Esophagus squamous epithelium (tissue), 5 donors: ENCODE data around the gene NPHP4. TPM values are rescaled to one million over a fixed set of nuclear protein-coding genes. Genes with fewer than 3 reads are reported as not detected.

Source experiments
- DNase-seq: peaks from one replicate; lab custom pipeline; 2025; lab: John Stamatoyannopoulos, UW
- H3K27ac ChIP-seq, 4 donors: fragments of 200-600 bp; sonication (generic); one replicate each; pipeline ENCODE4 v1.5.1; 2016 to 2019; ENCODE audit warnings: mild to moderate bottlenecking in 1 of 4
- H3K27me3 ChIP-seq, 4 donors: fragments of 200-600 bp; sonication (generic); 1 replicate in 3 of 4; 2 replicates in 1 of 4; pipeline versions ENCODE4 v1.5.1 to v1.6.0; 2017 to 2021; ENCODE audit warnings: antibody characterized with exemption in 1 of 4
- H3K36me3 ChIP-seq, 3 donors: fragments of 200-600 bp; sonication (generic); one replicate each; pipeline ENCODE4 v1.5.1; 2016 to 2019
- H3K4me1 ChIP-seq, 3 donors: fragments of 200-600 bp; sonication (generic); one replicate each; pipeline ENCODE4 v1.5.1; 2017 to 2019
- H3K4me3 ChIP-seq, 4 donors: fragments of 200-600 bp; sonication (generic); 1 replicate in 3 of 4; 2 replicates in 1 of 4; pipeline ENCODE4 v1.5.1; 2016 to 2019; ENCODE audit warnings: mild to moderate bottlenecking in 2 of 4, moderate library complexity in 1 of 4
- H3K9me3 ChIP-seq, 3 donors: fragments of 200-600 bp; sonication (generic); one replicate each; pipeline ENCODE4 v1.5.1; 2016 to 2019
- POLR2A ChIP-seq, 4 donors: fragments of 450-650 bp; IDR thresholded peaks; one replicate each; pipeline ENCODE4 v1.6.1; 2017; ENCODE audit warnings: antibody characterized with exemption in 4 of 4, mild to moderate bottlenecking in 4 of 4, moderate library complexity in 3 of 4
- WGBS, 2 donors: methylation state at CpG; one replicate each; pipeline ENCODE4 v1.1.5; 2018; 5-methylcytosine and 5-hydroxymethylcytosine counted together
- intact Hi-C: fragments of 100-400 bp; cut with DNase I; formaldehyde crosslinking; loops from one replicate; pipeline ENCODE4 v1.15.0; 2022
- total RNA-seq, 4 donors: library from RNA; depleted of rRNA; stranded (reverse); fragments of >200 nt; gene quantifications; one replicate each; pipeline ENCODE4 v1.1.0, GENCODE V29; 2016
- TF ChIP-seq, protein P1 (sequence below), 6 experiments: fragments of 450-650 bp in 4 of 6; fragments of 200-600 bp in 2 of 6; sonication (generic) in 2 of 6; IDR thresholded peaks; one replicate each; pipeline ENCODE4 v1.5.1; 2016 to 2019; ENCODE audit warnings: antibody characterized with exemption in 6 of 6, mild to moderate bottlenecking in 4 of 6, moderate library complexity in 4 of 6
- donor health status: DM: yes; HTN: yes; CAD: no.

The NPHP4 gene
- total RNA-seq, 4 donors from 2014 or later, result 2.4 to 8.8 (median 5.3) TPM

DNA sequence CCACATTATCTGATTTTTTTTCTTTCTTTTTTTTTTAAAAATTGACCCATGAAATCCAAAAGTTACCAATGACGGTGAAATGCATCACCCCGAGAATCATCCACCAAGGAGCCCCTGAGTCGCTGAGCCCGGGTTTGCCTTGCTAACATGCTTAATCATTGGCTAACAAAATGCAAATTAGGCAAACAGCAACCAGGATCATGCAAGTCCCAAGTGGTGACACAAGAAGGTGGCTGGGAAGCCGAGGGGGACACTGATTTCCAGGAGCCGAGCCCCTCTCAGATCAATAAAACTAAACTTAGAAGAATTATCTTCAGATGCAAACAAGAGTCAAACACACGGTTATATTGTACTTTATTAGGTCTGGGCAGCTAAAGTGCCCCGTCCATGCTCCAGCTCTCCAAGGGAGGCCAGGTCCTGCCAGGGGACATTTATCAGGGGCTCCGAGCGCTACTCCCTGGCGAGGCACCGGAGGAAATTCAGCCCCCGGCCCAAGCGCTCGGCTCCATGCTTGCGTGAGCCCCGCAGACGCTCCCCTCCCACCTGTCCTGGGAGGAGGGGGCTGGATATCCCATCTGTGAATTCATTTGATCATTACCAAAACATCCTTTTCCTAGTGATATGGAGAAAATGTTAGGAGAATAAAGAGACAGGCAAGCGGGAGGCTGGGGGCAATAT lies 154.1 kb downstream of the NPHP4 start:
- no peak for DNase-seq
- intact Hi-C loops, result no loop called here

DNA sequence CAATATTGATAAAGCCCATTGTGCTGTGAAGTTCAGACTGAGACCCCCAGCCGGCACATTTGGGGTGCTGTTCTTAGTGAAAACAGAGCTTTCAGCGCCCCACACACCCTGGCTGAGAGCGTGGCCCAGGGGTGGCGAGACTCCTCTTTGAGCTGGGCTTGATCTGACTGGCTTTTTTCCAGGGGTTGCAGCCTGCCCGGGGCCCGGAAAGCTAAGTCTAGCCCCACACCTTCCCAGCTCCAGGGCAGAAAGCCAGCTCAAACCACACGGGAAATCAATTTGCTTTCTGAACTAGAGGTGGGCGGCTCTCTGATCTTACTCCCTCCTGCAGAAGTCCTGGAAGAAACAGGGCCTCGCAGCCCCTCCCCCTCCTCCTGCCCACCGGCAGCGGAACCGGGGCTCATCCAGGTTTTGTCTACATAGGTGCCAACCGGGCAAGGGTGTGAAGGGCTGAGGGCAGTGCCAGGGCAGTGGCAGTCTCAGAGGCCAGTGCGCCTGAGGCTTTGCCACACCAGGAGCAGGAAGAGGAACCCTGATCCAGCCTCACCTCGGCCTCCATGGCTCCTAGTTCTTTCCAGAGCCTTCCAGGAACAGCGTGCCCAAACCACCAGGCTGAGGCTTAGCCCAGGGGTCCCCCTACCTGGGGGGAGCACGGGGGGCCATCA lies 155.3 kb downstream of the NPHP4 start:
- no peak overlapping the region for H3K4me3 ChIP-seq
- peaks cover 0 to 72% (median 0%) of the 10 kb centered on the region in 4 donors for H3K27me3 ChIP-seq
- H3K4me1 ChIP-seq, result no peaks in the 10 kb centered on the region
- TF ChIP-seq POLR2A (IDR thresholded peaks at IDR 0.05), result no peak
- TF ChIP-seq, protein P1, sequence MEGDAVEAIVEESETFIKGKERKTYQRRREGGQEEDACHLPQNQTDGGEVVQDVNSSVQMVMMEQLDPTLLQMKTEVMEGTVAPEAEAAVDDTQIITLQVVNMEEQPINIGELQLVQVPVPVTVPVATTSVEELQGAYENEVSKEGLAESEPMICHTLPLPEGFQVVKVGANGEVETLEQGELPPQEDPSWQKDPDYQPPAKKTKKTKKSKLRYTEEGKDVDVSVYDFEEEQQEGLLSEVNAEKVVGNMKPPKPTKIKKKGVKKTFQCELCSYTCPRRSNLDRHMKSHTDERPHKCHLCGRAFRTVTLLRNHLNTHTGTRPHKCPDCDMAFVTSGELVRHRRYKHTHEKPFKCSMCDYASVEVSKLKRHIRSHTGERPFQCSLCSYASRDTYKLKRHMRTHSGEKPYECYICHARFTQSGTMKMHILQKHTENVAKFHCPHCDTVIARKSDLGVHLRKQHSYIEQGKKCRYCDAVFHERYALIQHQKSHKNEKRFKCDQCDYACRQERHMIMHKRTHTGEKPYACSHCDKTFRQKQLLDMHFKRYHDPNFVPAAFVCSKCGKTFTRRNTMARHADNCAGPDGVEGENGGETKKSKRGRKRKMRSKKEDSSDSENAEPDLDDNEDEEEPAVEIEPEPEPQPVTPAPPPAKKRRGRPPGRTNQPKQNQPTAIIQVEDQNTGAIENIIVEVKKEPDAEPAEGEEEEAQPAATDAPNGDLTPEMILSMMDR (IDR thresholded peaks at IDR 0.05), result no peak
- no peak overlapping the region for H3K27ac ChIP-seq
- no peak for DNase-seq
- 18 to 28% methylated on average over 4 to 5 of the region's 17 CpGs for WGBS, 2 donors
- no peaks in the 10 kb centered on the region for H3K36me3 ChIP-seq
- intact Hi-C loops, result no loop called here
- H3K9me3 ChIP-seq, result no peaks in the 10 kb centered on the region

More for the DNA sequence above, 154.1 kb downstream of the NPHP4 start:
- H3K4me1 ChIP-seq, result no peaks in the 10 kb centered on the region
- no peak for TF ChIP-seq POLR2A (IDR thresholded peaks at IDR 0.05)
- TF ChIP-seq, protein P1 (IDR thresholded peaks at IDR 0.05), result no peak
- no peak overlapping the region for H3K4me3 ChIP-seq
- H3K27ac ChIP-seq, result no peak overlapping the region
- WGBS, 2 donors, result 66 to 69% methylated on average over 12 to 14 of the region's 19 CpGs
- no peaks in the 10 kb centered on the region for H3K9me3 ChIP-seq
- no peaks in the 10 kb centered on the region for H3K36me3 ChIP-seq
- peaks cover 0 to 68% (median 0%) of the 10 kb centered on the region in 4 donors for H3K27me3 ChIP-seq

DNA sequence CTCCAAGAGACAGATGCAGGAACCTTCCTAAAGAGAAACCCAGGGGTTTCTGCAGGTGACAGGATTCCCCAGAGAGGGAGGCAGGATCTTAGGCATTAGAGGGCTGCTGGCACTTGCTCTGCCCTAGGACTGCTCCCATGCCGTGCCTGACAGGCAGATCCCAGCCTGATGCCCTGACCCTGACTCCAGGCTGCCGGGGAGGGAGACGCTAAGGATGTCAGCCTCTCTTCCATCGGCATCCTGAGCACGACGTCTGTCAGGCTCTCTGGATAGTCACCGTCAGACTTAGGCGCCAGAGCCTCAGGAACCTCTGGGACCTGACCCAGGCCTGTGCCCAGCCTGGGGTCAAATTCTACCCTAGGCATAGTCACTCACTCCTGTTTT lies 157.1 kb downstream of the NPHP4 start:
- TF ChIP-seq, protein P1 (IDR thresholded peaks at IDR 0.05), result no peak
- no peak for TF ChIP-seq POLR2A (IDR thresholded peaks at IDR 0.05)
- Histone ChIP-seq H3K27me3 (peaks cover 0 to 74% (median 0%) of the 10 kb centered on the region in 4 donors), H3K9me3 (no peaks in the 10 kb centered on the region), H3K36me3 (no peaks in the 10 kb centered on the region), H3K4me1 (no peaks in the 10 kb centered on the region), H3K27ac (no peak overlapping the region), H3K4me3 (no peak overlapping the region)
- 81% methylated on average over 3 of the region's 8 CpGs; no CpG with 5 or more reads in 1 of the 2 donors for WGBS, 2 donors
- intact Hi-C loops, result no loop called here
- DNase-seq, result no peak

DNA sequence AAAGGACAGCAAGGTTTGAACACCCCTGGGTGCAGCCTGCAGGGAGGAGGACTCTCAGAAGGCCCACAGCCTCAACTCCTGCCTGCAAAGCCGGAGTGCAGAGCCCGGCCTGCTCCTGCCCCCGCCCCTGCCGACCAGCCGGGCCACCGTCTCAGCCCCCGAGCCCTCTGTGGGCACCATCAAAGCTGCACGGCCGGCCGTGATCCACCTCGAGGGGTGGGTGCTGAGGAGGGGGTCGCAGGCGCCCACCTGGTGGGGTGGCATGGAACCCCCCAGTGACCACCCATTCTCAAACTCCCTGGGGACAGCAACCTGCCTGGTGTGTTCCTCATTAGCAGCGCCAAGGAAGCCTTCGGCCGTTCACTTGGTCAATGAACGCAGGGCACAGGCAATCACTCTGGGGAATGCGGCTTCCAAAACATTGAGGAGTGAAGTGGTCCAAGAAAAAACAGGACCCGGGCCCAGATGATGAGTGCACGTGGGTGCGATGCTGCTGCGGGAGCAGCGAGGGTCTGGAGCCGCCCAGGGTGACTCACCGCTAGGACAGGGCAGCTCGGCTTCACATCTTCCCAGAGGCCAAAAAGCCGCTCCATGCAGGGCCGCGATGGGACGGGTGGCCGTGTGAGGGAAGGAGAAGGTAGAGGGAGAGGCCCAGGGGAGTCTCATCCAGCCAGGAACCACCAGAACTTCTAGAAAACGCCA lies 157.6 kb downstream of the NPHP4 start:
- Histone ChIP-seq H3K4me1 (no peaks in the 10 kb centered on the region), H3K36me3 (no peaks in the 10 kb centered on the region), H3K27ac (no peak overlapping the region), H3K27me3 (peaks cover 0 to 73% (median 0%) of the 10 kb centered on the region in 4 donors), H3K4me3 (no peak overlapping the region), H3K9me3 (no peaks in the 10 kb centered on the region)
- DNase-seq, result no peak
- TF ChIP-seq POLR2A (IDR thresholded peaks at IDR 0.05), result no peak
- TF ChIP-seq, protein P1 (IDR thresholded peaks at IDR 0.05), result no peak
- 25 to 68% methylated on average over 2 to 15 of the region's 32 CpGs for WGBS, 2 donors
- intact Hi-C loops, result no loop called here

DNA sequence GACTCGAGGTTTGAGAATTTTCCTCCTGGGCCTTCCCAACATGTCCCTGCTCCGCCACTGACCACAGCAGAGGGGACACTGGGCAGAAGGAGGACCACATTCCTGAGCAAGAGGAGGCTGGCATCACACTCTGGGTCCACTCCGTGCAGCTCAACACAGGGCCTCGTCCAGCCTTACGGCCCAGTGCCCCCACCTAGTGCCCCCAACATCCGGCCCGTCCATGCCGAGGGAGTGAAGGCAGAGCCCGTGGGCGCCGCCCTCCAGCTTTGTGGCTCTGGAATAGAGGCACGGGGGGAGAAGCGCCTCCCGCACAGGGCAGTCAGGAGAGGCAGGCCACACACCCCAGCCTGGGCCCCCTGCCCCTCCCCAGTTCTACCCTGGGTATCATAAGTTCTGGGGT lies 158.3 kb downstream of the NPHP4 start:
- no peak for TF ChIP-seq POLR2A (IDR thresholded peaks at IDR 0.05)
- TF ChIP-seq, protein P1 (IDR thresholded peaks at IDR 0.05), result no peak
- H3K27ac ChIP-seq, result no peak overlapping the region
- H3K4me1 ChIP-seq, result no peaks in the 10 kb centered on the region
- no peak for DNase-seq
- intact Hi-C loops, result no loop called here
- 82% methylated on average over 2 of the region's 14 CpGs; no CpG with 5 or more reads in 1 of the 2 donors for WGBS, 2 donors
- peaks cover 0 to 73% (median 0%) of the 10 kb centered on the region in 4 donors for H3K27me3 ChIP-seq
- no peak overlapping the region for H3K4me3 ChIP-seq
- H3K36me3 ChIP-seq, result no peaks in the 10 kb centered on the region
- no peaks in the 10 kb centered on the region for H3K9me3 ChIP-seq
